ENCODE measurements around the gene ASGR1. TPM values are rescaled to one million over a fixed set of nuclear protein-coding genes. Genes with fewer than 3 reads are reported as not detected.
"Not testable (repeated sequence)": the region's sequence is repeated elsewhere in the genome, so short reads cannot be mapped to it uniquely, and the experiment has no call there.

Gene ASGR1
- total RNA-seq, 1 donor from 2014 or later: 14.8 TPM

DNA sequence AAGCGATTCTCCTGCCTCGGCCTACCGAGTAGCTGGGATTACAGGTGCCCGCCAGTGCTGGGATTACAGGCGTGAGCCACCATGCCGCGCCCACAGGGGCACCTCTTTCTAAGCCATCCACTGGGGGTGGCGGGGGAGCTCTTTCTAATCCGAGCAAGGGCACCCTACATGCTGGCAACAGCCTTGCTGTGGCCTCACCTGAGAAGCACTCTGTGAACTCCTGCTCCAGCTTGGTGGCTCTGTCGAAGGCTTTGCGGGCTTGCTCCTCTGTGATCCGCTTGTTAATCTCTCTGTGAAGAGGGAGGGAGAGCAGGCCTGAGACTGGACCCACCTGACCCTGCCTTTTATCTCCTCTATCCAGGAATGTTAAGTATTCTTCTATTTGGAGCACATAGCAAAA, 11.9 kb upstream of the ASGR1 start:
- DNase-seq (ENCODE audit: low read depth in 2 of 2): no peak

DNA sequence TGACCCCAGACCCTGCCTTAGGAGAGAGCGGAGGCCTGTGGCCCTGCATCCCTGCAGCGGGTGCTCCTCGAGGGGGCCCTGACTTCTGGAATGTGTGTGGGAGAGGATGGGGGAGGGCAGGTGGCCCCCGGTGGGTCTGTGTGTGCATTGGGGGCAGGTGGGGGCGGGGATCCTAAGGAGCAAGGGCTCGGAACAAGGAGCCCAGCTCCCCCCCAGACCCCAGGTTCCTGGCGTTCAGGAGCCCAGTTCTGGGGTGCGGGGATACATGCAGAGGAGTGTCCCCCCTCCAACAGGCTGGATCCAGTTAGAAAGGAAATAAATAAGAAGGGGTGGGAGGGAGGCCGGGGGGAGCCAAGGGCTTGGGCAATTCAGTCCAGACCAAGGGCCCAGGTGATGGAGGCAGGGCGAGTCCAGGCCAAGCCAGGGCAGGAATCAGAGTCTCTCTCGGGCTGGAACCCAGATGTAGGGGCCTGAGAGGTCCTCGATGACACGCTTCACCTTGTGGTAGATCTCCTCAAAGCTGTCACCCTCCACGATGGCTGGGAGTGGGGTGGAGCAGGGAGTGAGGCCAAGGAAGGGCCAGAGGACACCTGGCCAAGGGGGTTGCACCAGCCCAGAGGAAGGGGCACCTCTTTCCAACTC, 11.2 kb upstream of the ASGR1 start:
- DNase-seq (ENCODE audit: low read depth in 2 of 2): no peak

DNA sequence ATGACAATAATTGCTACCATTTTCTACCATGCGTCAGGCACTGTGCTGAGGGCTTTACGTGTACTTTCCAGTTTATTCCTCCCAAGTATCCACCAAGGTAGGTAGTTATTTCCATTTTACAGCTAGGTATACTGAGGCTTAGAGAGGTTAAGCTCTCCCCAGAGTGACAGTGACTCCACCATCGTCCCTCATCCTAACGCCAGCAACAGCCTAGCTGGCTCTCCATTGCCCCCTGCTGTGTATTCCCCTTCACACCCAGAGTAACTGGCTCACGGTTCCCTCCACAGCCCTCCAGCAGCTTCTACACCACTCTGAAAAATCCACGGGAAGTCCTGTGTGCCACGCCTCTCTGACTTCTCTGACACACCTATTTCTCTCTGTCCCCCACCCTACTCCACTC, 7.1 kb upstream of the ASGR1 start:
- DNase-seq (ENCODE audit: low read depth in 2 of 2): peak in 1 of 2 donors; percentile 19

DNA sequence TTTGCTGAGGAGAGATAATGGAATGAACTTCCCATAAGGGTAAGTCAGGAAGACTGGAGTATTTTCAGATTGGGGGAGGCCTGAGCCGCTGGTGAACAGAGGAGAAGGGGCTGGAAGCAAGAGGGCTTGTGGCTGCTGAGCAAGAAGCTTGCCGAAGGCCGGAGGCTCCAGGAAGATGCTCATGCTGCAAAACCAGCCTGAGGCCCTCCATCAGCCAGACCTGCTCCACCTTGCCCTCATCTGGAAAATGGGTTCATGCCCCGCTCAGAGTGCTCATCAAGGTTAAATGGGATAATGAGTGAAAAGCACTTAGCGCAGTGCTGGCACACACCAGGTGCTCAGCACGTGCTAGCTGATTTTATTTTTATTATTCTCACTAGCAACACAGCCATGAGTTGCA, 5.5 kb upstream of the ASGR1 start:
- DNase-seq (ENCODE audit: low read depth in 2 of 2): no peak

DNA sequence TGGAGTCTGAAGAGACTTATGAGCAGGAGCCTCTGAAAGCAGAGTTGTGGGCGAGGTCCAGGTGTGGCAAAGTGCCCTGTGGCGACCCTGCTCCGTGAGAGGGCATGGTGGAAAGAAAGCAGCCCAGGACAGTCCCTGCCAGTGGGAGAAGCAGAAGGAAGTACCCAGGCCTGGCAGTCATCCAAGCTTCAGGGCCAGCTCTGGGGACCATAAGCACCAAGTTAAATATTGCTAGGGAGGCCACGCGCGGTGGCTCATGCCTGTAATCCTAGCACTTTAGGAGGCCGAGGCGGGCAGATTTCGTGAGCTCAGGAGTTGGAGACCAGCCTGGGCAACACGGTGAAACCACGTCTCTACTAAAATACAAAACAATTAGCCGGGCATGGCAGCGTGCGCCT, 4.9 kb upstream of the ASGR1 start:
- DNase-seq (ENCODE audit: low read depth in 2 of 2): no peak

DNA sequence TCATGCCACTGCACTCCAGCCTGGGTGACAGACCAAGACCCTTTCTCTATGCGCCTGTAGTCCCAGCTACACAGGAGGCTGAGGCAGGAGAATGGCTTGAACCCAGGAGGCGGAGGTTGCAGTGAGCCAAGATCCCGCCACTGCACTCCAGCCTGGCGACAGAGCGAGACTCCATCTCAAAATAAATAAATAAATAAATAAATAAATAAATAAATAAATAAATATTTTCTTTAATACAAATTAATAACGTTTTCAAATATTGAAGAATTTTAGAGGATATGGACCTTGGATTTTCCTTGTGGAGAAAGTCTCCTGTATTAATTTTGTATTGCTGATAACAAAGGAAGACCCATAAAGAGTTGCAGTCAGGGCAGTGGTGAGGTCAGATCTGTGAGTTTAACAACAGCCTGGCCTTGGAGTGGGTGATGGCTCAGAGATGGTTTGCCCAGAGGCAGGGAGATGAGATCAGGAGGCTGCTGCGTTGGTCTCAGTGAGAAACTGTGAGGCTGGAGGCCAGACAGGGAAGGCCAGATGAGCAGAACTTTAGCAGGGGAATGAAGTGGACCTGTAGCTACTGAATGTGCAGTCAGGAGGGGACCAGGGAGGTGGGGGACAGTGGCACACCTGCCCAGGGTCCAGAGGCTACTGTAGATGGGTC, 4.4 kb upstream of the ASGR1 start:
- DNase-seq (ENCODE audit: low read depth in 2 of 2): no peak

DNA sequence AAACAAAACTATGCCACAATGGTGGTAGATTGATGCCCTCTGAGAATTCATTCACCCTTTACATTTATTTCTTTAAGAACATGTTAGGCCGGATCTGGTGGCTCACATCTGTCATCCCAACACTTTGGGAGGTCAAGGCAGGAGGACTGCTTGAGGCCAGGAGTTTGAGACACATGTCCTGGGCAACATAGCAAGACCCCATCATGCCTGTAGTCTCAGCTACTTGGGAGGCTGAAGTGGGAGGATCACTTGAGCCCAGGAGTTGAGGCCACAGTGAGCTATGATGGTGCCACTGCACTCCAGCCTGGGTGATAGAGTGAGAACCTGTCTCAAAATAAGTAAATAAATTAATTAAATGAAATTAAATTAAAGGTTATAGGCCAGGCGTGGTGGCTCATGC, 2.9 kb upstream of the ASGR1 start:
- DNase-seq (ENCODE audit: low read depth in 2 of 2): not testable (repeated sequence)

DNA sequence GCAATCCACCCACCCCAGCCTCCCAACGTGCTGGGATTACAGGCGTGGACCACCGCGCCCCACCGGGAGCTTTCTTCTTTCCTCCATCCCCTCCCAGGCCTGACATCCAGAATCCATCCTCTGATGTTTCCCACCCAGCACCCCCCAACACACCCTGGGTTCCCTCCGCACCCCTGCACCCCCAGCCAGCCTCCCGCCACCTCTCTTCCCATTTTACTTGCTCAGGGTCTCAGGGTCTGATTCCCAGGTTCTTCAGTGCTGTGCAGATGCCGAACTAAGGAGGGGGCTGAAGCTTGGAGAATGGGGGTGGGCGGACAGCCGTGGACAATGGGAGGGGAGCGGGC, 225 bp downstream of the ASGR1 start:
- DNase-seq (ENCODE audit: low read depth in 2 of 2): no peak

DNA sequence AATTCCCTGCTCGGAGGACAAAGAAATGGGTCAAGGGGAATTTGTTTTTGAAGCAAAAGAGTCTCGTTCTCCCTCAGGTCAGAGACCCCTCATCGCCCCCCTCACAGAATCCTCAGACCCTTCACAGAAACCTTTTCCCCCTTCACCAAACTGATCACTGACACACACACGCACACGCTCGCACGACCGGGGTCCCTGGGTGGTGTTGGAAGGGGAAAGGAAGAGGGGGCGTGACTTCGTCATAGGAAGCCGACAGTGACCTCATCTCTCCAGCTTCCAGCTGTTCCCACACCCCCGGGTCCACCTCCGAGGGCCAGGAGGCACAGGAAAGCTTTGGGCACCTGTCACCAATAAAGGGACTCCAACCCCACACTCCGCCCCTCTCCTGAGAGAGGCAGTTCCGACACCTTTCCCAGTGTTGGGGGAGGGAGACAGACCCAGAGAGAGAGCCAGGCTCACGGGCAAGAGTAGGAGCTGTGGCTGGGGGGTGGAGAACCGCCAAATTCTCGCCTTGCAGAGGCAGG, 1.2 kb downstream of the ASGR1 start:
- DNase-seq (ENCODE audit: low read depth in 2 of 2): peak; percentile 45 to 57

DNA sequence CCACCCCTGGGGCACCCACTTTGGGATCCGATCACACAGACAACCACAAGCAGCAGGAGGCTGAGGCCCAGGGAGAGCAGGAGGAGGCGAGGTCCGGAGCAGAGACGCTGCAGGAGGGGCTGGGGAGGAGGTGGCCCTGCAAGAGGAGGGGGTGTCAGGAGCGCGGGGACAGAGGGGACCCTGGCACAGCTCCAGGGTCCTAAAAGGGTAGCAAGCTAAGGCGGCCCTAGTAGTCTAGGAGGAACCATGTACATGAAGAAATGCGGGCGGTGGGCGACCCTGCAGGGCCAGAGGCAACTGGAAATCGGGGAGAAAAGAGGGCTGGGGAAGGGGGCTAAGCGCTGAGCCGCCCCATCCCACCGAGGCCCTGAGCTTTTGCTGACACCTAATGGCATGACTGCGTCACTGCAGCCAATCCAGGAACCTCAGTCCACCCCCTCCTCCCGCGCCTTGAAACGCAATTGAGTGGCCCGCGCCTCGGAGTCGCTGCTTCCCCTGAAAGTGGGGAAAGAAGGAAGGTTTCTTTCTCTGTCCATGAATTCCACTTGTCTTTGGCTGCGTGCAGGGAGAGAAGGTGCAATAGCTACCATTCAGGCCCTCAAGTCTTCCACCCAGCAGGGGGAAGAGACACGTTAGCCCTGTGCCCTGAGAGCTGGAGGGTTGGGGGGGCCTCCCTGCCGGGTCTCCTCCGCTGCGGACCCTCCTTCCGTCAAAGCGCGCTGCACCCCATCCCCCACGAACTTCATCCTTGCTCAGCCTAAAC, 1.8 kb downstream of the ASGR1 start:
- DNase-seq (ENCODE audit: low read depth in 2 of 2): peak in 1 of 2 donors; percentile 75

DNA sequence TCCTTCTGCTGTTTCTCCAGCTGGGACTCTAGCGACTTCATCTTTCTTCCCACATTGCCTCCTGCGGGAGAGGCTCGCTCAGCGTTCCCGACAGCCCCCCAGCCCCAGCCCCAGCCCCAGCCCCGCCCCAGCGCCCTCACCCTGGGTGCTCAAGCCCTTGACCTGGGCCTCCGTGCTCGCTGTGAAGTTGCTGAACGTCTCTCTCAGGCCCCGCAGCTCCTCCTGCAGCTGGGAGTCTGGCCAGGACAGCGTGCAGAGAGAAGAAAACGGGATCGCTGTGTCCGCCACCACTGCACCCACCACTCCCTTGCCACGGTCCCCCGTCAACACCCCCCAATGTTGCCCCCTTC, 2.4 kb downstream of the ASGR1 start:
- no peak for DNase-seq (ENCODE audit: low read depth in 2 of 2)

DNA sequence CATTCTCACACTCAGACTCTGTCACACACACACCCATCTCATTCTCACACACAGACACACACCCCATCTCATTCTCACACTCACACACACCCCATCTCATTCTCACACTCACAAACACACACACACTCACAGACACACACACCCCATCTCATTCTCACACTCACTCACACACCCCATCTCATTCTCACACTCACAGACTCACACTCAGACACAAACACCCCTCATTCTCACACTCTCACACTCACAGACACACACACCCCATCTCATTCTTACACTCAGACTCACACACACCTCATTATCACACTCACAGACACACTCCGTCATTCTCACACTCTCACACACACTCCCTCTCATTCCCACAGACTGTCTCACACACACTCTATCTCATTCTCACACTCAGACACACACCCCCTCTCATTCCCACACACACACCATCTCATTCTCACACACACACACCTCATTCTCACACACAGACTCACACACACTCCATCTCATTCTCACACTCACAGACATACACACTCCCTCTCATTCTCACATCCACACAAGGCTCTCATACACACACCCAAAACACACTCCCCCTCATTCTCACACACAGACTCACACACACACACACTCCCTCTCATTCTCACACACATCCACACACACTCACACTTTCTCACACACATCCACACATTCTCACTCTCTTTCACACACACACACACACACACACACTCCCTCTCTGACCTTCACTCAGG, 2.9 kb downstream of the ASGR1 start:
- DNase-seq (ENCODE audit: low read depth in 2 of 2): no peak

DNA sequence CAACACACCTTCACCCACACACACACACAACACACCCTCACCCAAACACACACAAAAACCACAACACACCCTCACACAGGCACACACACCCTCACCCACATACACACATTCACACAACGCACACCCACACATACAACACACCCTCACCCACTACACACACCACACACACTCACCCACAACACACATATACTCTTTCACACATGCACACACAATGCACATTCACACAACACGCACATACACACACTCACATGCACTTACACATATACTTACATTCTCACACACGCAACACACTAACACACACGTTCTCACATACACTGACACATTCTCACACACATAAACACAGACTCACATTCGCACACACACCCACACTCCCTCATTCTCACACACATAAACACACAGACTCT, 3.8 kb downstream of the ASGR1 start:
- no peak for DNase-seq (ENCODE audit: low read depth in 2 of 2)

DNA sequence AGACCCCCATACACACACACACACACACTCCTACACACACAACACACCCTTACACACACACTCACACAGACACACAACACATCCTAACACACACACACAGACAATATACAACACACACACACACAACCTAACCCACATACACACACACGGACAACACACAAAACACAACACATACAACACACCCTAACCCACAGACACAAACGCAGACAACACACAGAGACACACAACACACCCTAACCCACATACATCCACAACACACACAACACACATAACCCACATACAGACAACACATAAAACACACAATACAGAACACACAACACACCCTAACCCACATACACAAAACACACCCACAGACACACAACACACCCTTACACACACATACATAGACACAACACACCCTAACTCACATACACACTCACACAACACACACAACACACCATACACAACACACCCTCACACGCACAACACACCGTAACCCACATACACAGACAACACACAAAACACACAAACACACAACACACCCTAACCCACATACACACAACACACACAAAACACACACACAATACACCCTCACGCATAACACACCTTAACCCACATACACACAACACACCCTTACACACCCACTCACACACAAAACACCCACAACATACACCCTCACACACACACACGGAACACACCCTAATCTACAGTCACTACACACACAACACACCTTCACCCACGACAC, 4.4 kb downstream of the ASGR1 start:
- peak in 1 of 2 donors; percentile 32 for DNase-seq (ENCODE audit: low read depth in 2 of 2)

DNA sequence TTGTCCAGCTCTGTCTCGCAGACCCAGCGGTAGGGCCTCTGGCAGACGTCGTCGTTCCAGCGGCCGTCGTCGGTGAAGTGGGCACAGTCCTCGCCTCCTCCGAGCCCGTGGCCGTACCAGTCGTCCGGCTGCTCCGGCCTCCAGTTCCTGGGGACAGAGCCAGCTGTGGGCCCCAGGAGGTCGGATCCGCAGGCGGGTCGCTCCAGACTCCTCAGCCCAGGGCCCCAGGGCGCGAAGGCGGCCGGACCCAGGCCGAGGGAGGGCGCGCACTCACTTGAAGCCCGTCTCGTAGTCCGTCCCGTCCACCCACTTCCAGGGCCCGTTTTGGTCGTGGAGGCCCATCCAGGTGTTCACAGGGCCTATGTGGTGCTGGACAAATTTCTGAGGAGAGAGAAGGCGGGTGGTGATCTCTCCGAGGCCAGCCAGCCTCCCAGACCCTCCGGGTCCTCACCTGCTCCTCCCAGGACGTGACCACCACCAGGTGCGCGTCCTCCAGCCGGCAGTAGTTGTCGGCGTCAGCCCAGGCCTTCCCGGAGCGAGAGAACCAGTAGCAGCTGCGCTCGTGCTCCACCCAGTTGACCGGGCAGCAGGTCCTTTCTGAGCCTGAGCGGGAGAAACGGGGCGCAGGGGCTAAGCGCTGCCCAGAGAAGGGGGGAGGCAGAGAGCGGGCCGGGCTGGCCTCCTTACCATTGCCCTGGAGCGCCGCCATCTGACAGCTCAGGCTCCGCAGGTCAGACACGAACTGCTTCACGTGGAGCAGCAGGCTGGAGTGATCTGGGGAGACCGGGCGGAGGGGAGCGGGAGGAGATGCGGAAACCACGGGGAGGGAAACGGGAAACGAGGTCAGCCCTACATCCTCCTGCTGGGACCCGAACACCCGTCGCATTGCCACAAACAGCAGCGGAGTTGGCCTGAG, 5.2 kb downstream of the ASGR1 start:
- DNase-seq (ENCODE audit: low read depth in 2 of 2): peak; percentile 44 to 85

DNA sequence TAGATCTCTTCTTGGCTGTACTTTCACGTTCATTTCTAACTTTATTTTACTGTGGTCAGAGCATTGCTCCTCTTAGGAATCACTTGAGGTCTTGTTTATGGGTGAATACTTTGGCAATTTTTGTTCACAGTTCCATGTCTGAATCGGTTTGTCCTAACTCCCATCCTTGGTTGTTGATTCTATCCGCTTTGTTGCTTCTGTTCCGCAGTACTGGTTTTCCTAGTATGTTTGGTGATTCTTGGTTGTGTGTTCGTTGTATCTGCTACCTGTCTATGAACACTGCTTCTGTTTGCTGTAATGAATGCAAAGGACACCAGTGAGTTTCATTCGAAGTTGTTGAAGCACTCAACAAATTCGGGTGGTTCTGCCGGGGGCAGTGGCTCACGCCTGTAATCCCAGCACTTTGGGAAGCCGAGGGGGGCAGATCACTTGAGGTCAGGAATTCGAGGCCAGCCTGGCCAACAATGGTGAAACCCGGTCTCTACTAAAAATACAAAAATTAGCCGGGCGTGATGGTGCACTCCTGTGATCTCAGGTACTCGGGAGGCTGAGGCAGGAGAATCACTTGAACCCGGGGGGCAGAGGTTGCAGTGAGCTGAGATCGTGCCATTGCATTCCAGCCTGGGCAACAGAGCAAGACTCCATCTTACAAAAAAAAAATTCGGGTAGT, 6.5 kb downstream of the ASGR1 start:
- DNase-seq (ENCODE audit: low read depth in 2 of 2): not testable (repeated sequence)

DNA sequence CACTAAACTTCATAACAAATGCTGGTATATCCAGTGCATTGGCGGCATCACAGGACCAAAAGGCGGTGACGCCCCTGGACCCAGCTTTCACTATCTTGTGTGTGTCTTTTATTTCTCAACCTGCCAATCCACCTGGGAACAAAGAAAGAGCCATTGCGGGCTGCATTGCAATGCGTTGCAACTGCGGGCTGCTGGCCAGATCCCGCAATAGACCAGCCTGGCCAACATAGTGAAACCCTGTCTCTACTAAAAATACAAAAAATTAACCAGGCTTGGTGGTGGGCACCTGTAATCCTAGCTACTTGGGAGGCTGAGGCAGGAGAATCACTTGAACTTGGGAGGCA, 9.6 kb downstream of the ASGR1 start:
- not testable (repeated sequence) for DNase-seq (ENCODE audit: low read depth in 2 of 2)

DNA sequence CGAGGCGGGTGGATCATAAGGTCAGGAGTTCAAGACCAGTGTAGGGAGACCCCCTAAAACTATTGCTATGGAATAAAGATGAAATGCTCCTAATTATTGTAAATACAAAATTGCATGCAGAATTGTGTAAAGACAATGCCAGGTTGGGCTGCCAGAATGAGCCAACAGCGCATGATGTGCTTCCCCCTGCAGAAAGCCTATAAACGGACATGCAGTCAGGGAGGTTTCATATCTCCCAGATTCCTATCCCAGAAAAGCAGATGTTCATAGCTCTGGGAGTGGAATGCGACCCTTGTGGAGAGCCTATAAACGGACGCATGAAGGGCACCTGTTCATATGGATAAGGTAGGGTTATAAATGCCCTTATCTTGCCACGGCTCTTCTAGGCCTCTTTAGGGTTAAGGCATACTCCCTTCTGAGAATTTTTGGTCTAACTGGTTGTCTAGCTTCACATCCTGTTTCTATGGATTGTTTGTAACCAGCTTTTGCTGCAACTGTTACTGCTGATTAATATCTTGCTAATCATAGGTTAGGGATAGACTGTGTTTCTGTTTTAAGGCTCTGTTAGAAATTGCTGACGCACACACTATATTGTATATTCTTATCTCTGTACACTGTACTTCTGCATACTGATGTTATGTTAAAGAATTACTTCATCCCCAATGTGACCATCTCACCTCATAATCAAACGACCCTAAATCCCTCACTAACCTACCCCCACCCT, 10.2 kb downstream of the ASGR1 start:
- not testable (repeated sequence) for DNase-seq (ENCODE audit: low read depth in 2 of 2)

DNA sequence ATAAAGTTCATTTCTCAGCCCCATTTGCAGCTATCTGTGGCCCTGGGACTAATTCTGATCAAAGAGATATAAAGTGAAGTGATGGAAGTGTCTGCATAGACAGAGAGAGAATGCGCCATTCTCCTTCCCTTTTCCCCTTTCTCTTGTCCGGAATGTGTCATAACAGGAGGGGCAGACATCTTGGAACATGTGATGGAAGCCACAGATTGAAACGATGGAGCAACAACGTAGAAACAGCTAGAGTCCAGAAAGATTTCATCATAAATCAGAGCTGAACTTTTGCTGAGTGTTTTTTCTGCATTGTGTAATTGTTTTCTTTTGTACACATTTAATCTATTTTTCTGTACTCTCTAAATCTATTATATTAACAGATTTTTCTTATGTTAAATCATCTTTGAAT, 11.3 kb downstream of the ASGR1 start:
- no peak for DNase-seq (ENCODE audit: low read depth in 2 of 2)
